A673 (cell line): ENCODE results near the gene NEK6.

Experiments used
- CTCF ChIP-seq: fragments of 300-800, 200-600 bp; sonication (generic); conservative IDR thresholded peaks from 2 replicates; pipeline ENCODE4 v1.5.1; 2017; ENCODE audit warnings: low read depth, mild to moderate bottlenecking, antibody characterized with exemption, low read length, moderate library complexity, mixed read lengths
- EZH2 ChIP-seq: fragments of 200-600 bp; sonication (generic); IDR thresholded peaks from 2 replicates; pipeline ENCODE4 v1.6.1; 2017; ENCODE audit warnings: borderline replicate concordance, low read depth, mild to moderate bottlenecking, mixed read lengths, antibody characterized with exemption, low read length; ENCODE audit not compliant: poor library complexity, severe bottlenecking

- no peak for TF ChIP-seq CTCF
- TF ChIP-seq EZH2 = no peak
These were observed 51.1 kb downstream of the NEK6 start for GRCh38 chr9:124308606-124309491.
